ENCODE results near the gene DCP1B.

- TF ChIP-seq POLR2AphosphoS5 (IDR thresholded peaks at IDR 0.05): no peak
- TF ChIP-seq, protein P1, sequence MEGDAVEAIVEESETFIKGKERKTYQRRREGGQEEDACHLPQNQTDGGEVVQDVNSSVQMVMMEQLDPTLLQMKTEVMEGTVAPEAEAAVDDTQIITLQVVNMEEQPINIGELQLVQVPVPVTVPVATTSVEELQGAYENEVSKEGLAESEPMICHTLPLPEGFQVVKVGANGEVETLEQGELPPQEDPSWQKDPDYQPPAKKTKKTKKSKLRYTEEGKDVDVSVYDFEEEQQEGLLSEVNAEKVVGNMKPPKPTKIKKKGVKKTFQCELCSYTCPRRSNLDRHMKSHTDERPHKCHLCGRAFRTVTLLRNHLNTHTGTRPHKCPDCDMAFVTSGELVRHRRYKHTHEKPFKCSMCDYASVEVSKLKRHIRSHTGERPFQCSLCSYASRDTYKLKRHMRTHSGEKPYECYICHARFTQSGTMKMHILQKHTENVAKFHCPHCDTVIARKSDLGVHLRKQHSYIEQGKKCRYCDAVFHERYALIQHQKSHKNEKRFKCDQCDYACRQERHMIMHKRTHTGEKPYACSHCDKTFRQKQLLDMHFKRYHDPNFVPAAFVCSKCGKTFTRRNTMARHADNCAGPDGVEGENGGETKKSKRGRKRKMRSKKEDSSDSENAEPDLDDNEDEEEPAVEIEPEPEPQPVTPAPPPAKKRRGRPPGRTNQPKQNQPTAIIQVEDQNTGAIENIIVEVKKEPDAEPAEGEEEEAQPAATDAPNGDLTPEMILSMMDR (IDR thresholded peaks at IDR 0.05): no peak
- TF ChIP-seq POLR2A (IDR thresholded peaks at IDR 0.05): no peak
Measured at GRCh38 chr12:1906579-1906978, 97.7 kb downstream of the DCP1B start.

All from breast epithelium (tissue), 3 donors.